ENCODE data around the gene DISP3. TPM values are rescaled to one million over a fixed set of nuclear protein-coding genes. Genes with fewer than 3 reads are reported as not detected.
A peak's percentile ranks its signal among the peaks of the same experiment; 100 is the strongest.

The DISP3 gene
- total RNA-seq, 1 donor from 2014 or later, result 179 TPM

- peaks cover 63% of the 10 kb centered on the region for H3K4me1 Mint-ChIP-seq (ENCODE audit: low read depth, unreplicated experiment)
- H3K27me3 Mint-ChIP-seq (ENCODE audit: unreplicated experiment), result peaks cover 17% of the 10 kb centered on the region
- H3K9me3 Mint-ChIP-seq (ENCODE audit: unreplicated experiment), result peaks cover 14% of the 10 kb centered on the region
- TF ChIP-seq, protein P1, sequence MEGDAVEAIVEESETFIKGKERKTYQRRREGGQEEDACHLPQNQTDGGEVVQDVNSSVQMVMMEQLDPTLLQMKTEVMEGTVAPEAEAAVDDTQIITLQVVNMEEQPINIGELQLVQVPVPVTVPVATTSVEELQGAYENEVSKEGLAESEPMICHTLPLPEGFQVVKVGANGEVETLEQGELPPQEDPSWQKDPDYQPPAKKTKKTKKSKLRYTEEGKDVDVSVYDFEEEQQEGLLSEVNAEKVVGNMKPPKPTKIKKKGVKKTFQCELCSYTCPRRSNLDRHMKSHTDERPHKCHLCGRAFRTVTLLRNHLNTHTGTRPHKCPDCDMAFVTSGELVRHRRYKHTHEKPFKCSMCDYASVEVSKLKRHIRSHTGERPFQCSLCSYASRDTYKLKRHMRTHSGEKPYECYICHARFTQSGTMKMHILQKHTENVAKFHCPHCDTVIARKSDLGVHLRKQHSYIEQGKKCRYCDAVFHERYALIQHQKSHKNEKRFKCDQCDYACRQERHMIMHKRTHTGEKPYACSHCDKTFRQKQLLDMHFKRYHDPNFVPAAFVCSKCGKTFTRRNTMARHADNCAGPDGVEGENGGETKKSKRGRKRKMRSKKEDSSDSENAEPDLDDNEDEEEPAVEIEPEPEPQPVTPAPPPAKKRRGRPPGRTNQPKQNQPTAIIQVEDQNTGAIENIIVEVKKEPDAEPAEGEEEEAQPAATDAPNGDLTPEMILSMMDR (IDR thresholded peaks at IDR 0.05; ENCODE audit: partially characterized antibody, unreplicated experiment), result no peak
- no peak for DNase-seq
- H3K36me3 Mint-ChIP-seq (ENCODE audit: unreplicated experiment), result no peaks in the 10 kb centered on the region
- H3K27ac Mint-ChIP-seq (ENCODE audit: unreplicated experiment), result peak overlapping the region; percentile 74
- peak overlapping the region; percentile 96 for H3K4me3 Mint-ChIP-seq (ENCODE audit: unreplicated experiment)
Observed at GRCh38 chr1:11481019-11481418, 2.1 kb downstream of the DISP3 start.

- TF ChIP-seq, protein P1 (IDR thresholded peaks at IDR 0.05; ENCODE audit: partially characterized antibody, unreplicated experiment), result no peak
- Mint-ChIP-seq H3K36me3 (ENCODE audit: unreplicated experiment) (no peaks in the 10 kb centered on the region), H3K27ac (ENCODE audit: unreplicated experiment) (peak overlapping the region; percentile 38), H3K27me3 (ENCODE audit: unreplicated experiment) (peaks cover 19% of the 10 kb centered on the region), H3K9me3 (ENCODE audit: unreplicated experiment) (peaks cover 14% of the 10 kb centered on the region), H3K4me1 (ENCODE audit: low read depth, unreplicated experiment) (peaks cover 65% of the 10 kb centered on the region), H3K4me3 (ENCODE audit: unreplicated experiment) (peak overlapping the region; percentile 96)
- DNase-seq, result no peak
Observed at GRCh38 chr1:11482198-11482597, 3.2 kb downstream of the DISP3 start.

DNA sequence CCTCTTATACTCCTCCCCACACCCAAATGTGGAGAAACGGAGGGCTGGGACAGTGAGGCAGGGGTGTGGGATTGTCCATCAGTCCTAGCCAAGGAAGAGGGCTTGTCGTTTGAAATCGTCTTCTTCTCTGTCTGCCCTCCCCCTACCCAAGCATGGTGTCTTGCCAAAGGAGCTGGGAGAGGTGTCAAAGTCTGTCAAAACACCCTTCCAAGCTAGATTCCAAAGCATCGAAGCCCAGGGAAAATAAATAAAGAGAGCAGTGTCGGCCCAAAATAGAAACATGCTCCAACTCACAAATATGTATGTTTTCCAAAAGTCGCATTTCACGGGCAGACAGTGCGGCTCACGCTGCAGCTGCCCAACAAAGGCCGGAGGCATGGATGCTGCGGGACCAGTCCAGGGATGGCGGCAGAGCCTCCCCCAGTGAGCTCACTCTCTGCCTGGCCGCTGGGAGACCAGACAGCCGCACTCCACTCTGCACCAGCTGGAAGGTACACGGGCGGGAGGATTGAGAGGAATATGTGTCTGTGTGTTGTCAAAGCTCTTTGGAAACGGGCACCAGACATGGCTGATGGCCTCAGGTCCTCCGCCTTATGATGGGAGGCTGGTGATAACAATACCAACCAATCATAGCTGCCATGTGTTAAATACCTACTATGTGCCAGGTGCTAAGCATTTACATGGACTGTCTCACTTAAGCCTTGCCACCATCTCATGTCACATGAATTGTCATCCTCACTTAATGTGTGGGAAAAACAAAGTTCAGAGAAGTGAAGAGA lies 3.9 kb downstream of the DISP3 start:
- H3K27ac Mint-ChIP-seq (ENCODE audit: unreplicated experiment), result peak overlapping the region; percentile 22
- TF ChIP-seq, protein P1 (IDR thresholded peaks at IDR 0.05; ENCODE audit: partially characterized antibody, unreplicated experiment), result no peak
- DNase-seq, result no peak
- no peaks in the 10 kb centered on the region for H3K36me3 Mint-ChIP-seq (ENCODE audit: unreplicated experiment)
- H3K4me3 Mint-ChIP-seq (ENCODE audit: unreplicated experiment), result peak overlapping the region; percentile 96
- peaks cover 11% of the 10 kb centered on the region for H3K9me3 Mint-ChIP-seq (ENCODE audit: unreplicated experiment)
- H3K27me3 Mint-ChIP-seq (ENCODE audit: unreplicated experiment), result peaks cover 16% of the 10 kb centered on the region
- peaks cover 67% of the 10 kb centered on the region for H3K4me1 Mint-ChIP-seq (ENCODE audit: low read depth, unreplicated experiment)

GRCh38 chr1:11483581-11484320 lies 4.8 kb downstream of the DISP3 start:
- DNase-seq, result no peak
- peaks cover 10% of the 10 kb centered on the region for H3K9me3 Mint-ChIP-seq (ENCODE audit: unreplicated experiment)
- no peaks in the 10 kb centered on the region for H3K36me3 Mint-ChIP-seq (ENCODE audit: unreplicated experiment)
- peak overlapping the region; percentile 96 for H3K4me3 Mint-ChIP-seq (ENCODE audit: unreplicated experiment)
- TF ChIP-seq, protein P1 (IDR thresholded peaks at IDR 0.05; ENCODE audit: partially characterized antibody, unreplicated experiment), result no peak
- peak overlapping the region; percentile 6 for H3K27ac Mint-ChIP-seq (ENCODE audit: unreplicated experiment)
- peaks cover 14% of the 10 kb centered on the region for H3K27me3 Mint-ChIP-seq (ENCODE audit: unreplicated experiment)
- peaks cover 66% of the 10 kb centered on the region for H3K4me1 Mint-ChIP-seq (ENCODE audit: low read depth, unreplicated experiment)

- peak overlapping the region; percentile 72 for H3K4me3 Mint-ChIP-seq (ENCODE audit: unreplicated experiment)
- peaks cover 14% of the 10 kb centered on the region for H3K27me3 Mint-ChIP-seq (ENCODE audit: unreplicated experiment)
- H3K27ac Mint-ChIP-seq (ENCODE audit: unreplicated experiment), result peak overlapping the region; percentile 6
- H3K9me3 Mint-ChIP-seq (ENCODE audit: unreplicated experiment), result peaks cover 10% of the 10 kb centered on the region
- H3K4me1 Mint-ChIP-seq (ENCODE audit: low read depth, unreplicated experiment), result peaks cover 68% of the 10 kb centered on the region
- no peak for DNase-seq
- H3K36me3 Mint-ChIP-seq (ENCODE audit: unreplicated experiment), result no peaks in the 10 kb centered on the region
- TF ChIP-seq, protein P1 (IDR thresholded peaks at IDR 0.05; ENCODE audit: partially characterized antibody, unreplicated experiment), result no peak
Observed at GRCh38 chr1:11484321-11484655, 5.3 kb downstream of the DISP3 start.
